Measurements from ENCODE around the gene UBR4.
"Not testable (repeated sequence)": the region's sequence is repeated elsewhere in the genome, so short reads cannot be mapped to it uniquely, and the experiment has no call there.

Gene UBR4

GRCh38 chr1:19196331-19196730 lies 13.7 kb downstream of the UBR4 start:
- Histone ChIP-seq H3K4me2 (no peak overlapping the region), H3K27ac (no peak overlapping the region), H3K9me3 (no peaks in the 10 kb centered on the region), H3K27me3 (no peaks in the 10 kb centered on the region), H3K36me3 (peaks cover 99% of the 10 kb centered on the region), H4K20me1 (peaks cover 65% of the 10 kb centered on the region), H3K9ac (no peak overlapping the region), H3K4me3 (no peak overlapping the region), H3K4me1 (no peaks in the 10 kb centered on the region)
- no peak for TF ChIP-seq Cebpa-rat (IDR thresholded peaks at IDR 0.05)

- H3K9me3 ChIP-seq = no peaks in the 10 kb centered on the region
- H3K9ac ChIP-seq = no peak overlapping the region
- H3K27ac ChIP-seq = no peak overlapping the region
- no peak overlapping the region for H3K4me3 ChIP-seq
- no peaks in the 10 kb centered on the region for H3K4me1 ChIP-seq
- no peak overlapping the region for H3K4me2 ChIP-seq
- peaks cover 53% of the 10 kb centered on the region for H4K20me1 ChIP-seq
- H3K36me3 ChIP-seq = peaks cover 98% of the 10 kb centered on the region
- TF ChIP-seq Cebpa-rat (IDR thresholded peaks at IDR 0.05) = no peak
- no peaks in the 10 kb centered on the region for H3K27me3 ChIP-seq
Measured at GRCh38 chr1:19193004-19193403, 17.1 kb downstream of the UBR4 start.

- H3K27me3 ChIP-seq = no peaks in the 10 kb centered on the region
- no peaks in the 10 kb centered on the region for H3K4me1 ChIP-seq
- no peak overlapping the region for H3K9ac ChIP-seq
- no peak overlapping the region for H3K4me2 ChIP-seq
- no peaks in the 10 kb centered on the region for H3K9me3 ChIP-seq
- peaks cover 98% of the 10 kb centered on the region for H3K36me3 ChIP-seq
- no peak overlapping the region for H3K27ac ChIP-seq
- peaks cover 43% of the 10 kb centered on the region for H4K20me1 ChIP-seq
- no peak for TF ChIP-seq Cebpa-rat (IDR thresholded peaks at IDR 0.05)
- no peak overlapping the region for H3K4me3 ChIP-seq
Measured at GRCh38 chr1:19191811-19192210, 18.3 kb downstream of the UBR4 start.

GRCh38 chr1:19190468-19190867 lies 19.6 kb downstream of the UBR4 start:
- Histone ChIP-seq H3K4me2 (no peak overlapping the region), H3K27ac (no peak overlapping the region), H3K9me3 (no peaks in the 10 kb centered on the region), H3K9ac (no peak overlapping the region), H3K4me3 (no peak overlapping the region), H3K27me3 (no peaks in the 10 kb centered on the region), H3K4me1 (no peaks in the 10 kb centered on the region), H3K36me3 (peaks cover 98% of the 10 kb centered on the region), H4K20me1 (peaks cover 42% of the 10 kb centered on the region)
- no peak for TF ChIP-seq Cebpa-rat (IDR thresholded peaks at IDR 0.05)

GRCh38 chr1:19189270-19189669 lies 20.8 kb downstream of the UBR4 start:
- peaks cover 99% of the 10 kb centered on the region for H3K36me3 ChIP-seq
- H3K9ac ChIP-seq = no peak overlapping the region
- no peaks in the 10 kb centered on the region for H3K27me3 ChIP-seq
- H3K4me2 ChIP-seq = no peak overlapping the region
- H3K9me3 ChIP-seq = no peaks in the 10 kb centered on the region
- H3K4me3 ChIP-seq = no peak overlapping the region
- no peak for TF ChIP-seq Cebpa-rat (IDR thresholded peaks at IDR 0.05)
- peaks cover 39% of the 10 kb centered on the region for H4K20me1 ChIP-seq
- no peak overlapping the region for H3K27ac ChIP-seq
- no peaks in the 10 kb centered on the region for H3K4me1 ChIP-seq

GRCh38 chr1:19187852-19188251 lies 22.2 kb downstream of the UBR4 start:
- Histone ChIP-seq H3K4me1 (no peaks in the 10 kb centered on the region), H3K9ac (no peak overlapping the region), H4K20me1 (peaks cover 26% of the 10 kb centered on the region), H3K4me3 (no peak overlapping the region), H3K27me3 (no peaks in the 10 kb centered on the region), H3K36me3 (peaks cover 99% of the 10 kb centered on the region), H3K4me2 (no peak overlapping the region), H3K27ac (no peak overlapping the region), H3K9me3 (no peaks in the 10 kb centered on the region)
- TF ChIP-seq Cebpa-rat (IDR thresholded peaks at IDR 0.05) = no peak

GRCh38 chr1:19186001-19186400 lies 24.1 kb downstream of the UBR4 start:
- Histone ChIP-seq H3K4me3 (no peak overlapping the region), H3K27me3 (no peaks in the 10 kb centered on the region), H3K4me1 (peaks cover under 1% of the 10 kb centered on the region; the same call in 1 of the 2 replicates), H3K9ac (no peak overlapping the region), H3K9me3 (no peaks in the 10 kb centered on the region), H3K27ac (no peak overlapping the region), H3K36me3 (peaks cover 99% of the 10 kb centered on the region), H4K20me1 (peaks cover 14% of the 10 kb centered on the region), H3K4me2 (no peak overlapping the region)
- TF ChIP-seq Cebpa-rat (IDR thresholded peaks at IDR 0.05) = no peak

- no peak overlapping the region for H3K4me2 ChIP-seq
- no peak overlapping the region for H3K4me3 ChIP-seq
- 0 out of 2 replicates have a peak, but pooled peaks cover 4% of the 10 kb centered on the region for H4K20me1 ChIP-seq
- no peaks in the 10 kb centered on the region for H3K27me3 ChIP-seq
- H3K36me3 ChIP-seq = peaks cover 98% of the 10 kb centered on the region
- H3K4me1 ChIP-seq = peaks cover 14% of the 10 kb centered on the region; the same call in 1 of the 2 replicates
- TF ChIP-seq Cebpa-rat (IDR thresholded peaks at IDR 0.05) = no peak
- H3K27ac ChIP-seq = no peak overlapping the region
- H3K9me3 ChIP-seq = no peaks in the 10 kb centered on the region
- H3K9ac ChIP-seq = no peak overlapping the region
Measured at GRCh38 chr1:19182223-19182622, 27.8 kb downstream of the UBR4 start.

- Histone ChIP-seq H3K36me3 (peaks cover 98% of the 10 kb centered on the region), H3K4me1 (peaks cover 14% of the 10 kb centered on the region; the same call in 1 of the 2 replicates)
- not testable (repeated sequence) for H3K4me2 ChIP-seq, H3K27ac ChIP-seq, H3K27me3 ChIP-seq, H3K4me3 ChIP-seq, H4K20me1 ChIP-seq, H3K9me3 ChIP-seq, H3K9ac ChIP-seq
Measured at GRCh38 chr1:19180265-19180657, 29.8 kb downstream of the UBR4 start.

- 0 out of 2 replicates have a peak, but pooled peaks cover 4% of the 10 kb centered on the region for H4K20me1 ChIP-seq
- TF ChIP-seq Cebpa-rat (IDR thresholded peaks at IDR 0.05) = no peak
- H3K4me1 ChIP-seq = peaks cover 14% of the 10 kb centered on the region; the same call in 1 of the 2 replicates
- no peak overlapping the region; the same call in 1 of the 2 replicates for H3K4me2 ChIP-seq
- H3K4me3 ChIP-seq = no peak overlapping the region
- peaks cover 98% of the 10 kb centered on the region for H3K36me3 ChIP-seq
- H3K9ac ChIP-seq = no peak overlapping the region
- H3K27me3 ChIP-seq = no peaks in the 10 kb centered on the region
- H3K9me3 ChIP-seq = no peaks in the 10 kb centered on the region
- no peak overlapping the region for H3K27ac ChIP-seq
Measured at GRCh38 chr1:19179597-19180264, 30.3 kb downstream of the UBR4 start.

Data from BLaER1 (cell line).